Measurements from ENCODE around the gene LRRC74B.

The LRRC74B gene

DNA sequence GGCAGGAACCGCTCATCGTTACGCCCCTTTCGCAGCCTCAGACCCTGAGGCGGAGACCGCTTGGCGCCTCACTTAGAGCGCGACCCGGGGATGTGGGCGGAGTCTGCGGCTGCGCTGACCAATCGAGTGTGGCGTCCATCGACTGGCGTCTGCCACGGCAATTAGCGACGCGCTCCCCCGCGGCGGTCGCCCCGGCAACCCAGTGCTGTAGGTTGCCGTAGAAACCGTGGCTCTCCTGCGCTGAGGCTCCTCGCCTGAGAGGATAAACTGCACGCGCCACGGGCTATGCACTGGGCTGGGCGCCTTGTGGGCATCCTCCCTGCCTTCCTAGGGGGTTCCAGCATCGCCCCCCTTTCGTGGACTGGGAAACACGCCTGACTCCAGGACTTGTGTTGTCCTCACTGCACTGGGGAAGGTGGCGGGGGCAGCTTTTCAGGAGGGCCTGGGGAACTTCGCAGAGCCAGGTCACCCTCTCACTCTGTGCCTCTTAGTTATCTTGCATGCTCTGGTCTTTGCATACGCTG, 31.5 kb upstream of the LRRC74B start:
- peak; percentile 67 to 69 for DNase-seq

GRCh38 chr22:21014726-21015465, 30.9 kb upstream of the LRRC74B start, which contains the start of gene P2RX6:
TSS of gene P2RX6 (plus strand) at chr22:21015165. CDS start at chr22:21015175, 10 bp downstream.
- DNase-seq, result no peak

DNA sequence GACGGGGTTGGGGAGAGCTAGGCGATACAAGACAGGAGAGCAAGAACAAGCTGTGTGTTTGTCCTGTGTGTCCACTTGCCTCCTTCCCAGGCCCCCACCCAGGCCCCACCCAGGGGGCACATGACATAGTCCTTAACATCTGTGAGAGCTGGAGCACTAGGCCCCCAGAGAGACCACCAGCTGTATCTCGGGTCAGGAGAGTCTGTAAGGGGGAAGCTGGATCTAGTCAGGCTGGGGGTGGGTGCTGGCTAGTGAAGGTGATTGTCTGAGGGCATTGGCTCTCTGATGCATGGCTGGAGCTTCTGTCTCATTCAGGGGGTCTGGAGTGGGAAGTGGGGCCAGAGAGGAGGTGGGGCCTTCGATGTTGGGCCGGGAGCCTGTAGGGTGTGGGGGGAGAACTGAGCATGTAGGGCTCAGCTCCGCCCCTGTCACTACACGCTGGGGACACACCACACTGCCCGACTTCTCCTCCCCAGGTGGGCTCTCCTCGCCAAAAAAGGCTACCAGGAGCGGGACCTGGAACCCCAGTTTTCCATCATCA, 30.2 kb upstream of the LRRC74B start:
- DNase-seq, result no peak

- DNase-seq, result no peak
Observed at GRCh38 chr22:21016644-21017420, 28.9 kb upstream of the LRRC74B start.

DNA sequence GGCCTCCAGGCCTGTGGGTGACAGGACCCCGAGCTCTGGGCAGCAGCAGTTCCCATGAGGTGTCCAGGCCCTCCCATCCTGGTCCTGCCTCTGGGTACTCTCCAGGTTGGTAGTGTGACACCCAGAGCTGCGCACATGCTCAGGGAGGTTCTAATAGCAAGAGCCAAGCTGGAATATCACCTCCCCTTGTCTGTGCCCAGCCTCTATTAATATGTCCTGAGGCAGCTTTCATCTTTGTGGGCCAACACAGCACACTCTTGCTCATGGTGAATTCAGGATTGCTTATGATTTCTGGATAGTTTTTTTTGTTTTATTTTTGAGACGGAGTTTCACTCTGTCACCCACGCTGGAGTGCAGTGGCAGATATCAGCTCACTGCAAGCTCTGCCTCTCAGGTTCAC, 27.4 kb upstream of the LRRC74B start:
- no peak for DNase-seq

- no peak for DNase-seq
Observed at GRCh38 chr22:21020802-21021429, 24.8 kb upstream of the LRRC74B start.

- no peak for DNase-seq
Observed at GRCh38 chr22:21022507-21022906, 23.2 kb upstream of the LRRC74B start.

DNA sequence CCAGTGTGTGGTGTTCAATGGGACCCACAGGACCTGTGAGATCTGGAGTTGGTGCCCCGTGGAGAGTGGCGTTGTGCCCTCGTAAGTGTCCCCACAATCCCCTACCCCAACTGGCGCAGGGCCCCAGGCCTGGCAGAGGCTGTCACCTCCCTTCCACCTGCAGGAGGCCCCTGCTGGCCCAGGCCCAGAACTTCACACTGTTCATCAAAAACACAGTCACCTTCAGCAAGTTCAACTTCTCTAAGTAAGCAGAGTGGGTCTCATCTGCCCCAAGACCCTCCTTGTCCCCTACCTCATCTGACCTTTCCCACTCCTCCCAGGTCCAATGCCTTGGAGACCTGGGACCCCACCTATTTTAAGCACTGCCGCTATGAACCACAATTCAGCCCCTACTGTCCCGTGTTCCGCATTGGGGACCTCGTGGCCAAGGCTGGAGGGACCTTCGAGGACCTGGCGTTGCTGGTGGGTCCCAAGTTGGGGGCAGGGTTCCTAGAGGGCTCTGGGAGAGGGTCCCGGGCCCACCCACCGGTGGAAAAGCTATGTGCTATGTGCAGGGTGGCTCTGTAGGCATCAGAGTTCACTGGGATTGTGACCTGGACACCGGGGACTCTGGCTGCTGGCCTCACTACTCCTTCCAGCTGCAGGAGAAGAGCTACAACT, 22.7 kb upstream of the LRRC74B start:
- DNase-seq, result no peak

GRCh38 chr22:21025266-21025665, 20.5 kb upstream of the LRRC74B start:
- no peak for DNase-seq

- DNase-seq, result no peak
Observed at GRCh38 chr22:21025763-21026755, 19.7 kb upstream of the LRRC74B start.

DNA sequence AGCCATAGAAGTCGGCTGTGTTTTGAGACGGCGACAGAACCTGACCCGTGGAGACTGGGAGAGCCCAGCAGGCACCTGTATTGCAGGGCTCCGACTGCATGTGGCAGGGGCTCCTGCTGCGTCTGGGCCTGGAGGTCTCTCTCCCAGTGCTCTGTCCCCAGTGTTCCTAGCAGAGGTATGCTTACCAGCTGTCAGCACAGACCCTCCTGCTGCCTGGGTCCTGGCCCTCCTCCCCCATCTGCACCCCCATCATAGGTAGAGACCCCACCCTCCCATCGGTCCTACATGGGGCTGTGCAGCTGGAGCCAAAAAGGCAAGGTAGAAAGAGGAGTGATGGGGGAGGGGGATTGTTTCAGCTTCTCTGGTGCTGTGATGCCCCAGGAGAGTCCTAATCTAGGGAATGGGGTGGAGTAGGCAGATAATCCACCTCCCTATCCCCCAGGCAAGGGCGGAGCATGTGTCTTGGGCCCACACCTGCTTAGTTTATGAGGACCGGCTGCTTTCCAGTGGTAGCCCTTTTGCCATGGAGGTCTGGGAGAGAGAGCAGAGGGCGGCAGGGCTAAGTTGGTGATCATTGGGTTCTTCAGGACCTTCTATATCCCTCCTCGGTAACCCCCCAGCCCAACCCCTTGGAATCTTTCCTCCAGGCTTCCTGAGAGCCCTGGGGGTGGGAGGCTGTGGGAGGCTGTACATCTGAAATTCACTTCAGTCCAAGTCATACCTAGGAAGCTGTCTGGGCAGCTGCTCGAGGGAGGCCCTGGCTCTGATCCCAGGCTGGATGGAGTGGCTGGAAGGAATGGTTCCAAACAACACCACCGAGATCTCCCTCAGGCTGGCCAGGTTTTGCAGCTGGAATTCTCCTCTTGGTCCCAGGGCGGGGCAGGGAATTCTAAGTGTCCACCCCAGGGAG, 18.7 kb upstream of the LRRC74B start:
- no peak for DNase-seq

- no peak for DNase-seq
Observed at GRCh38 chr22:21028277-21029251, 17.2 kb upstream of the LRRC74B start.

DNA sequence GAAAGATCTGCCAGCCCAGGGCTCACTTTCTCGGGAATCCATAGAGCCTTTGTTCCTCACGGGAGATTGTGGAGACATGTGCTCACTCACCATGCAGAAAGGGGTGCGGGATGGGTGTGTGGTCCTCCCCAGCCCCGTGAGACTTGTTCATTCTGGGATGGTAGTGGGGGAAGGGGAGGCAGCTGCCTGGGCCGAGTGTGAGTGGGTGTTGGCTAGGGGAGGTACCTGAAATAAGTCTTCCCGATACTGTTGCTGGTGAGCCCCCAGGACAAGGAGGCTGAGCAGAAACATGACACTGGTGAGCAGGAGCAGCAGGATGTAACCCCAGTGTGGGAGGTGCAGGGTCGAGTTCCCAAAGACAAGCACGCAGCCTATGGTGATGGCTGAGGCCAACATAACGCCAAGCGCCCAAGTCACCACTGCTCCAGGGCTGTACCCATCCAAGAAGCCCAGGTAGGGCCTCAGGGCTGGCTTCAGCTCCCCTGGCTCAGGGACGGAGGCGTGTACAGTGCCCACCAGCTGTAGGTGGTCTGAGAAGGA, 16.2 kb upstream of the LRRC74B start:
- DNase-seq, result no peak

DNA sequence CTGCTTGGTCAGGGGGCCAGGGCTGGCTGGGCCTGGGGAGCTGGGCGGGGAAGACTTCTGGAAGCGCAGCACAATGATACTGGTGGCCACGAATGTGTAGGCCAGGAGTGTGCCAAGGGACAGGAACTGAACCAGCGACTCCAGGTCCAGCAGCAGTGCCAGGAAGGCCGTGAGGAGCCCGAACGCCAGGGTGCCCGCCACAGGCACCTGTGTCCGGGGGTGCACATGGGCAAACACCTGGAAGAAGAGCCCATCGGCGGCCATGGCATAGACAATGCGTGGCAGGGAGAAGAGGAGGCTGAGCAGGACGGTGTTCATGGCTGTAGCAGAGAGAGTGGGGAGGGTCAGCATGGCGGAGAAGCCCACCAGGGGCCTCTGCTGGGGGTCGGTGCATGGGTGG, 15.7 kb upstream of the LRRC74B start:
- DNase-seq, result no peak

DNA sequence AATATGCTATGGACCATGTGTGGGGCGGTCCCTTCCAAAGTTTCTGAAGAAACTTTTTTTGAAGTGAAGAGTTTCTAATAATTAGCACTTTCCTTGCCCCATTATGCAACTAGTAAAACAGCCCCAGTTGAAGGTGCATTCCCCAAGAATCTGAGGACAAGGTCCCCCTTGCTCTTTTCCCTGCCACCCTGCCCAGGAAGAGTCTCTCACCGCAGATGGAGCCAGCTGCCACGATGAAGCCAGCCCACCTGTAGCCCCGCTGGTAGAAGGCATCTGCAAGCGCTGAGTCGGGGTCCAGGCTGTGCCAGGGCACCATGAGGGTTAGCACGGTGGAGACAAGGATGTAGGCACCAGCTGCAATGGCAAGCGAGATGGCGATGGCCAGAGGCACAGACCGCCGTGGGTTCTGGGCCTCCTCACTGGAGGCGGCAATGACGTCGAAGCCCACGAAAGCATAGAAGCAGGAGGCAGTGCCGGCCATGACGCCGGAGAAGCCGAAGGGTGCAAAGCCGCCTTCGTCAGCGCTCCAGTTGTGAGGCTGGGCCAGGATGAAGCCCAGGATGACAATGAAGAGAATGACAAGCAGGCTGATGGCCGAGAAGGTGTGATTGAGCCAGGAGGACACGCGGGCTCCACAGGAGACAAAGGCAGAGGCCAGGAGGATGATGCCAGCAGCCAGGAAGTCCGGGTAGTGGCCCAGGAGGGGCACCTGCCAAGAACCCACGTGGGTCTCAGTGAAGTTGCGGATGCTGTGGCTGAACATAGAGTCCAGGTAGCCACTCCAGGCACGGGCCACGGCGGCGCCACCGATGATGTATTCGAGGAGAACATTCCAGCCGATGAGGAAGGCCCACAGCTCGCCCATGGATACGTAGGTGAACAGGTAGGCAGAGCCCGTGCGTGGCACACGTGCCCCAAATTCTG, 14.9 kb upstream of the LRRC74B start:
- DNase-seq, result no peak

DNA sequence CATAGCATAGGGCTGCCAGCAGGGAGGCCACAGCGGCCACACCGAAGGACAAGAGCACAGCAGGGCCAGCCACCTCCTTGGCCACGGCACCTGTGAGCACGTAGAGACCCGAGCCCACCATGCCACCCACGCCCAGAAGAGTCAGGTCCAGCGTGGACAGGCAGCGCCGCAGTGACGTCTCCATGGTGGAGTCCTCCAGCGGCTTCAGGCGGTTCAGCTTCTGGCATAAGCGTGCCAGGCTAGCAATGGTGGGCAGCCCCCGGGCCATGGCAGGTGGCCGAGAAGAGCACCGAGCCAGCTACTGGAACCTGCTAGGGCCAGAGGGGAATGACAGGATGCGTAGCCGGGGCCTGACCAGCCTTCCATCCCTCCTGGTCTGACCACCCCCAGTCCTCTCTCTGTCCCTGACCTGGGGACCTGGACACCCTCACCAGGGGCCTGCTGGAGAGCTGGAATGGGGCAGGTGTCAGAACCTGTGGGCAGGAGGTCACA, 14.2 kb upstream of the LRRC74B start:
- DNase-seq, result no peak

Data from activated CD4-positive, alpha-beta T cell treated with anti-CD3 and anti-CD28 coated beads, Interleukin-2, amount 50 U/mL, for 4 hours (primary cell).